ENCODE measurements around the gene NOS1AP.

Gene NOS1AP

GRCh38 chr1:162363823-162364222 is 294.3 kb downstream of the NOS1AP start:
- no peaks in the 10 kb centered on the region for H3K4me1 ChIP-seq (ENCODE audit: control insufficient read depth in 1 of 2, insufficient read depth in 1 of 2, low read depth in 1 of 2, low read length in 1 of 2)
- H3K4me3 ChIP-seq (ENCODE audit: low read depth in 1 of 2, low read length in 1 of 2) = no peak overlapping the region
- no peaks in the 10 kb centered on the region for H3K27me3 ChIP-seq
- no peak overlapping the region for H3K27ac ChIP-seq
- TF ChIP-seq CTCF (IDR thresholded peaks at IDR 0.05) = no peak
- H3K36me3 ChIP-seq = peaks cover 68% of the 10 kb centered on the region
- no peaks in the 10 kb centered on the region for H3K9me3 ChIP-seq

- TF ChIP-seq CTCF (IDR thresholded peaks at IDR 0.05) = no peak
- peaks cover 64% of the 10 kb centered on the region for H3K36me3 ChIP-seq
- no peaks in the 10 kb centered on the region for H3K4me1 ChIP-seq (ENCODE audit: control insufficient read depth in 1 of 2, insufficient read depth in 1 of 2, low read depth in 1 of 2, low read length in 1 of 2)
- no peaks in the 10 kb centered on the region for H3K27me3 ChIP-seq
- H3K27ac ChIP-seq = no peak overlapping the region
- no peaks in the 10 kb centered on the region for H3K9me3 ChIP-seq
- no peak overlapping the region for H3K4me3 ChIP-seq (ENCODE audit: low read depth in 1 of 2, low read length in 1 of 2)
Observed at GRCh38 chr1:162364498-162364897, 295.0 kb downstream of the NOS1AP start.

GRCh38 chr1:162365284-162366020 is 296.0 kb downstream of the NOS1AP start:
- no peaks in the 10 kb centered on the region for H3K27me3 ChIP-seq
- no peak for TF ChIP-seq CTCF (IDR thresholded peaks at IDR 0.05)
- H3K27ac ChIP-seq = no peak overlapping the region
- no peak overlapping the region for H3K4me3 ChIP-seq (ENCODE audit: low read depth in 1 of 2, low read length in 1 of 2)
- no peaks in the 10 kb centered on the region for H3K4me1 ChIP-seq (ENCODE audit: control insufficient read depth in 1 of 2, insufficient read depth in 1 of 2, low read depth in 1 of 2, low read length in 1 of 2)
- H3K9me3 ChIP-seq = no peaks in the 10 kb centered on the region
- peaks cover 64% of the 10 kb centered on the region for H3K36me3 ChIP-seq

- Histone ChIP-seq H3K36me3 (peaks cover 62% of the 10 kb centered on the region), H3K27ac (no peak overlapping the region), H3K27me3 (no peaks in the 10 kb centered on the region), H3K4me1 (ENCODE audit: control insufficient read depth in 1 of 2, insufficient read depth in 1 of 2, low read depth in 1 of 2, low read length in 1 of 2) (no peaks in the 10 kb centered on the region), H3K9me3 (no peaks in the 10 kb centered on the region), H3K4me3 (ENCODE audit: low read depth in 1 of 2, low read length in 1 of 2) (no peak overlapping the region)
- TF ChIP-seq CTCF (IDR thresholded peaks at IDR 0.05) = no peak
Observed at GRCh38 chr1:162366149-162366548, 296.7 kb downstream of the NOS1AP start.

GRCh38 chr1:162366671-162367070 is 297.2 kb downstream of the NOS1AP start:
- no peak for TF ChIP-seq CTCF (IDR thresholded peaks at IDR 0.05)
- H3K4me3 ChIP-seq (ENCODE audit: low read depth in 1 of 2, low read length in 1 of 2) = no peak overlapping the region

More at GRCh38 chr1:162366671-162367070, 297.2 kb downstream of the NOS1AP start:
- Histone ChIP-seq H3K9me3 (no peaks in the 10 kb centered on the region), H3K36me3 (peaks cover 62% of the 10 kb centered on the region), H3K27me3 (no peaks in the 10 kb centered on the region), H3K27ac (no peak overlapping the region), H3K4me1 (ENCODE audit: control insufficient read depth in 1 of 2, insufficient read depth in 1 of 2, low read depth in 1 of 2, low read length in 1 of 2) (no peaks in the 10 kb centered on the region)
